Fibroblast of skin of scalp (primary cell): ENCODE results near the gene B4GALT1.
A peak's percentile ranks its signal among the peaks of the same experiment; 100 is the strongest.
"Not testable (repeated sequence)": the region's sequence is repeated elsewhere in the genome, so short reads cannot be mapped to it uniquely, and the experiment has no call there.

ENCODE experiments used
- DNase-seq: peaks from one replicate; pipeline ENCODE4 v3.0.0-alpha.2; 2013

B4GALT1 gene

DNA sequence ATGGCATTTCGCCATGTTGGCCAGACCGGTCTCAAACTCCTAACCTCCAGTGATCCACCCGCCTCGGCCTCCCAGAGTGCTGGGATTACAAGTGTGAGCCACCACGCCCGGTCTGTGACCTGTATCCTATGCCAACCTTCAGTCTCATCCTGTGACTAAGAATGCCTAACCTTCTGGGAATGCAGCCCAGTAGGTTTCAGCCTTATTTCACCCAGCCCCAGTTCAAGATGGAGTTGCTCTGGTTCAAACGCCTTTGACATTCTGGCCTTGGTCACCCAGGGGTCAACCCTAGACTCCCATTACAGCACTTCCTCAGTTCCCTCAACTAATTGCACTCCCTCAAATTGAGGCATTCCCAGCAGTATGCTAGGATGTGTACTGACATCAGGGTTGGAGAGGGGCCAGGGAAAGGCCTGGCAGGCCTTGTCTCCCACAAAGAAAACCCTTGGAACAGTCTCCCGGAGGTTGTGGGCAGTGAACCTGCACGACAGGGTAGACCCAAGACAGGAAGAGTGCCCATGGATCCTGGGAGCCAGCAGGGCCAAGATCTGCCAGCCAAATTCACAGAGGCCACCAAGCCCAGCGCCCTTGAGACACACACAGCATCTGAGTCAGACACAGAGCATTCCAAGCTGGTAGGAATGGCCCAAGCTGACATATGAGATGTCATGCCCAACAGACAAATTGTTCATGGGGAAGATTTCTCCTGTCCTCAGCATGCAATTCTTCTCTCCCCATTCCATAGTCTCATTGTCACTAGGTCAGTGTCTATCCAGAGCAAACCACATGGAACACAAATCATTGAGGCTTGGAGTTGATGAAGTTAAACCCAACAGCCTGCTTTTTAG, 65.8 kb downstream of the B4GALT1 start:
- DNase-seq: peak; percentile 93

DNA sequence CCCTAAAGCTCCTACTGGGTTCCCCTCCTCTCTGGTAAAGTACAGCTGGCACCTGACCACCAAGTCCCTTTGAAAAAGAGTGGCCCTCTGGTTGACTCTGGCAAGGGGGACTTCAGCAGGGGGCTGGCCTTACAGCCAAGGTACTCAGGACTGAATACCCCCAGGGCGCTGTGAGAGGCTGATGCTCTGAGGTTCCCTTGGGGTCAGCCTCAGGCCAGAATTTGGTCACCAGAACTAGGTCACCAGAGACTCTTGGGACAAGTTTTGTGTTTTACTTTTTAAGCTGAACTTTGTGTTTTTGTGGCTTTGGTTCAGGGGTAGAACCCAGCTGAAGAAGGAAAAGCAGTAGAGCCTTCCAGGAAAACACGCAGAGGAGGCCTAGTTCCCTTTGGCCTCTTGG, 67.4 kb downstream of the B4GALT1 start:
- DNase-seq: no peak

DNA sequence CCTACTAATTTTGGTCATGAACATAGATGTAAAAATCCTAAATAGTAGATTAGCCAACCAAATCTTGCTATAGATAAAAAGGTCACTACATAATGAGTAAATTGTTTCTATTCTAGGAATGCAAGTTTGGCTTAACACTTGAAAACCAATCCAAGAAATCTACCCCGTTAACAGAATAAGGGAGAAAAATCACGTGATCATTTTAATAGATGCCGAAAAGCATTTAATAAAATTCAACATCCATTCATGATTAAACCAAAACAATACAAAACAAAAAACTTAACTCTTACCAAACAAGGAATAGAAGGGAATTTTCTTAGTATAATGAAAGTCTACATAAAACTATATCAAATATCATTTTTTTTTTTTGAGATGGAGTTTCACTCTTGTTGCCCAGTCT, 69.9 kb downstream of the B4GALT1 start:
- DNase-seq: no peak

DNA sequence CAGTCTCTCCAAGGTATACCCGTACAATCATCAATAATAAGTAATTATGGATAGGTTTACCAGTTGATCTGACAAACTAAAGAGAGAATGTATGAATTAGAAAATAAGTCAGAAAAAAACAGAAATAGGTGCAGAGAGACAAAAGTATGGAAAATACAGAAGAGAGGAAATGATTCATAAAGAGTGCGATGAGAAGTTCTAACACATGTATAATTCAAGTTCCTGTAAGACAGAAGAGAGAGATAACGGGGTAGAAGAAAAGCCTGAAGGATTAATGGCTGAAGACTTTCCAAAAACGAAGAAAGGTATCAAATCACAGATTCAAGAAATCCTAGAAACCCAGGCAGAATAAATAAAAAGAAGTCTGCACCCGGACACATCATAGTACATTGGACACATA, 74.5 kb downstream of the B4GALT1 start:
- no peak for DNase-seq

DNA sequence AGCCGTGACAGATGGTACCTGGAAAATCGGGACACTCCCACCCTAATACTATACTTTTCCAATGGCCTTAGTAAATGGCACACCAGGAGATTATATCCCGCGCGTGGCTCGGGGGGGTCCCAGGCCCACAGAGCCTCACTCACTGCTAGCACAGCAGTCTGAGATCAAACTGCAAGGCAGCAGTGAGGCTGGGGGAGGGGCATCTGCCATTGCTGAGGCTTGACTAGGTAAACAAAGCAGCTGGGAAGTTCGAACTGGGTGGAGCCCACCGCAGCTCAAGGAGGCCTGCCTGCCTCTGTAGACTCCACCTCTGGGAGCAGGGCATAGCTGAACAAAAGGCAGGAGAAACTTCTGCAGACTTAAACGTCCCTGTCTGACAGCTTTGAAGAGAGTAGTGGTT, 81.5 kb downstream of the B4GALT1 start:
- DNase-seq: not testable (repeated sequence)

DNA sequence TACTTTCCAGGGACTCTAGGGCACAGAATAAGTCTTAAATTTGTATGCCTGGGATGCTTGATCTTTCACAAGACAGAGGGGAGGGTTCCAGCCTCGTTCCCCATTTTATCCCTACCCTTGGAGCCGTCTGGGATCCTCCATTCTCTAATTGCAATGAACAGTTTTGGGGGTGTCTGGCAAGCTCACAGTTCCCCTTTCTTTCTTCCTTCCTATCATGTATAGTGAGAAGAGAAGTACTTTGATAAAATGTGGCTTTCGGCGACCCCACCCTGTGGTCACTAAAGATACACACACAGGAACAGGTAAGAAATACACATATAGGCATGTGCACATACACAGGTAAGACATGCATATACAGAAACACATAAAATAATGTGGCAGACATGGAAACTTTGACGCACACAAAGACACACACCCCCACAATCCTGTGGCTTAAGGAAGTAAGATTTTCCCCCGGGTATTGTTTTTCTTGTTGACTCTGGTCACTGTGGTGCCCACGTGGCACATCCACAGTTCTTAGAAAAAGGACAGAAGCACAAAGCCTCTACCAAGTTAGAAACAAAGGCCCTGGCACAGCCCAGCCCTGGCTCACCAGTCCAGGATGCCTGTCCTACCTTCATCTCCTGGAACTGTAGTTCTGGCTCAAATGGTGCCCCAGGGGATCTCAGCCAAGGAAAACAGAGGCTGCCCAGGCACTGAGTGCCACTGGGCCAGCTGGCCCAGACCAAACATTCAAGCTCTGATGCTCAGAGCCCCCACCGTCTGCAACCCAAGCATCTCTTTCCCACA, 84.4 kb downstream of the B4GALT1 start:
- no peak for DNase-seq

DNA sequence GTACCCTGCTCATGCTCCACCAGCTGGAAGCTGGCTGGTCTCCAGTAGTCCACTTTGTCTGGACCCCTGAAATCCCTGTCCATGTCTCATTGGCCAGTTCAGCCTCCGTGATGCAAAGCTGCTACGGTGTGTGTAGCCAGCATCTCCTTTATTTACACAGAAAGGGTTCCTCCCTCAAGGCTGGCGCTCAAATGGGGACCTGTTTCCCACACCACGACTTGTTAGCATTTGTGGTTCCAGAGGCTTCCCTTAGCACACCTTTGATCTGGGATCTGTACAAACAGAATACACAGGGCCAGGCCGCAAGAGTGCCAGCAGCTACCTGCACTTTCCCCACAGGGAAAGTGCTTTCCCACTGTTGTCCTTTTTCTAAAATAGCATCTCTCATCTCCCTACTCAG, 85.0 kb downstream of the B4GALT1 start:
- no peak for DNase-seq

DNA sequence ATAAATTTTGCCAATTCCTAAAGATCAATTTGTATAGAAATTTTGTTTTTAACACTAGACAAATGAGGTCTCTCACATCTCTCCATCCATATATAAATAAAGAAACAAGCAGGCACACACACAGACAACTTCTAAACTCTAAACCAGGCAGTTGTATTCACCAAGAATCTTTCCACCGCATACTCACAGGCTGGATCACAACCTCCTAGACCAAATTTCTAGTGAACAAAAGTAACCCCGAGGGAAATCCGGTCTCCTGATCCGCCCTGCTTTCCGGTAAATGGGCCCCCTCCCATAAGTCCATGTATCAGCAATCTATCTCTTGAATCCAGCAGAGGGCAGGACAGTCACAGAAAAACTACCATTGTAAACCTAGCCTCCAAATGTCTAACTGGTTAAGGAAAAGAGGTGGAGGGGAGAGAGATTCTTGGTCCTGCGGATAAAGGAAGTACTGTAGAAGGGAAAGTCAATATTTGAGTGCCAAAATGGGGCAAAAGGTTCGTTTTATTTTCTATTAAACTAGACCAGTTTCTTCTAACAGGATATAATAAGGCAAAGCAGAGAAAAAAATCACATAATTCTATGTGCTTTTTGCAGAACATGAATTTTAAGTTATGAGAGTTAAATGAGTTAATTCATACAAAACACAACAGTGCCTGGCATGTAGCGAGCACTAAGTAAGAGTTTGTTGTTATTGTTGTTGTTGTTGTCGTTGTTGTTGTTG, 85.8 kb downstream of the B4GALT1 start:
- DNase-seq: peak; percentile 88

DNA sequence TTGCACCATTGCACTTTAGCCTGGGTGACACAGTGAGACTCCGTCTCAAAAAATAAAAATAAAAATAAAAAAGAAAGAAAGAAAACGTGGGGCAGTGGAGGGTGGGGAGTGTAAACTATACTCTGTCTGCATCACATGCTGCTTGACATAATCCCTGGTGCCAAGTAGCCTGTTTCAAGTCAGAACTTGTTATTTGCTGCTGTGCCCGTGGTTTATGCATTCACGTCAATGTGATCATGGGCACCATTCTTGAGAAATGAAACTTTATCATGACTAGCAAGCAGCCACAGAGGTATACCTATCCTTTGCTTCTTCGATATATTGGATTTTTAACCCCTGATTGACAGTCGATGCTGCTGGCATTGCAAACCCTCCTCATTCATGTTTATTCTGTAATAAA, 86.6 kb downstream of the B4GALT1 start:
- DNase-seq: no peak

DNA sequence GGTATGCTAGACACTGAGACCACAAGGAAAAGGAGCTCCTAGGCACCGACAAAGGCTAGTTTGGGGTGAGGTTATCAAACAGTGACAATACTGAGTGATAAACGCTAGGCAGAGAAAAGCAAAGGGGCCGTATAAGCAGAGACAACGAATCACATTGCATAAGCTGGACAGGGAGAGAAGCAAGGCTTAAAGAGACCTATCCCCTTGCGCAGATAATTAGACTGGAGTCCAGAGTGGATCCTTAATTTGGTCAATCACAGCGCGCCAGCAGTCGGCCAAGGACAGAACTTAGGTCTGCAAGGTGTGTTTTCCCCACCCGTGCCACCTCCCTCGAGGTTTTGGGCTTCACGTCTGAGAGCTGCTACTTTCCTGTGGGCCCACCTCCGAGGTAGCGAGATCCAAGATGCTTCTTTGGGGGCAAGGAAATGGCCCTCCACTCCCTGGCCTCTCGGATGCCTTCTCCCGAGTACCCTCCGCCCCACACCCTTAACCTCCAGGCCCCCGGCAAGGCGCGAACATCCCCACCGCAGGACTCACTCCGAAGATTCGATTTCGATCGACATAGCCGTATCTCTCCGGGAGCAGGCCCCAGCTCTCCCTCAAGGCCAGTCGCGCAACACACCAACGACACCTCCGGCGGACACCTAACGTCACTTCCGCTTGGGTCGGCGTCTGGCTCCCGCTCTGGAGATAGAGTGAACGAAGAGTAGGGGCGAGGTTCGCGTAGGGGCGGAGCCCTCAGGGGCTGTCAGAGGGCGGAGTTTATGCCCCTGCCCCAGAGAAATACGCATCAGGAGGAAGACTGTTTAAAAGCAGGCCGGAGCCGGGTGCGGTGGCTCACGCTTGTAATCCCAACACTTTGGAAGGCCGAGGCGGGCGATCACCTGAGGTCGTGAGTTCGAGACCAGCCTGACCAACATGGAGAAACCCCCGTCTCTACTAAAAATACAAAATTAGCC, 90.8 kb downstream of the B4GALT1 start, which contains the start of gene SMU1:
Gene SMU1, minus strand, starts transcription at position 629 of the 959 bp plus-strand sequence. Its CDS starts 66 bp downstream, at position 563.
- peak; percentile 98 for DNase-seq

DNA sequence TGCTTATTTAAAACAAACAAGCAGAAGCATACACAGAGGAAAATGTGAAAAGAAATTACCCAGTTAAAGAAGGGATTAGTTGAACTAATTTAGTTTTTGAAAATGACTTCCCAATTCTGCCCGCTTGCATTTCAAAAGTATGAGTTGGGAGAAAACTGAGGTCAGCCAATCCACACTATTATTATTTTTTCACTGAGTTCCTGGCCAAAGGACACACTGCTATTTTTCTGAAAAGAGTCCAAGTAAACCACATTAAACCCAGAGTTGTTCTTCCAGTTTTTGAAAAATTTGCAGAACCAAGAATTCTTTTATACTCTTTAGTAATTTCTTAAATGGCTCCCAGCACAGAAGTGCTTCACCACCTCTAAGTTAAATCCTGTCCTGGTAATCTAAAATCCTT, 98.1 kb downstream of the B4GALT1 start:
- DNase-seq: no peak

DNA sequence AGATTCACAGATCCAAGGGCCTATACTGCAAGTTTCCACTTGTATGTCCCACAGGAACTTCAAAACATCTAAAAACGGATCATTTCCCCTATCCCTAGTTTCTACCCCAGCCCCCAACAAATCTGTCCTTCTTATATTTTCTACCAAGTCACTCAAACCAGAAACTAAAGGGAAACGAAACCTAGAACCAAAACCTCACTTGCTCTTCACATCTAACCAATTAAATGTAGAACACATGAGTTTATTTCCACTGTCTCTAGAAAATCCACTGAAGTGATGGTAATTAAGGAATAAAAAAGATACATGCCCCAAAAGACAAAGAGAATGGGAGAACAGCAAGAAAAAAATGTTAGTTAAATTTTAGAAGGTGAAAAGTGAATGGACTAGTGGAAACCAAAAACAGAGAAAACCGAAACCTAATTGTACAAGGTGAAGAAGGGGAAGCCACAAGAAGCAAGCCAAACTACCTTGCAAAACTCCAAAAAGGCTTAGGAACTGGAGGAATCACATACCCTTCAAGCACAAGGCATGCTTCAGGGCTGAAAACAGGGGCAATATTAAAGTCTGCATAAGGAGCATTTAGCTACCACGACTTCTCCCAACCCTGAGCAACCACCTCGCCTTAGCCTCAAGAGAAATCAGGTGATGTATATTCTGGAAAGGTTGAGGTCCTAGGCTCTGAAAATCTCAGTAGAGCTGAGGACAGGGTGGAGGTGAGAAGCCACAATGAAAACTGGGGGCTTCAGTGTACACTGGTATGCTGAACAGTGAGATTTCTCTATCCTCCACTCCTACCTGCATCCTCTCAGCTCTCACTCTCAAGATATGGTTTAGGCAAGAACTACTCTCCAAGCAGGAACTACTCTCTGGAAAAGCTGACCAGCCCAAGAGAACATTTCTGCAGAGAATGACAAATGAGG, 101.7 kb downstream of the B4GALT1 start:
- no peak for DNase-seq
